Measurements from ENCODE around the gene IGSF21. TPM values are rescaled to one million over a fixed set of nuclear protein-coding genes. Genes with fewer than 3 reads are reported as not detected.

The IGSF21 gene
- total RNA-seq, 4 donors from 2014 or later, result 0.68 to 3.5 (median 1.3) TPM

- H3K27ac ChIP-seq, result no peak overlapping the region
- peaks cover 62% of the 10 kb centered on the region for H3K27me3 ChIP-seq
- H3K4me3 ChIP-seq, result no peak overlapping the region
- TF ChIP-seq, protein P1, sequence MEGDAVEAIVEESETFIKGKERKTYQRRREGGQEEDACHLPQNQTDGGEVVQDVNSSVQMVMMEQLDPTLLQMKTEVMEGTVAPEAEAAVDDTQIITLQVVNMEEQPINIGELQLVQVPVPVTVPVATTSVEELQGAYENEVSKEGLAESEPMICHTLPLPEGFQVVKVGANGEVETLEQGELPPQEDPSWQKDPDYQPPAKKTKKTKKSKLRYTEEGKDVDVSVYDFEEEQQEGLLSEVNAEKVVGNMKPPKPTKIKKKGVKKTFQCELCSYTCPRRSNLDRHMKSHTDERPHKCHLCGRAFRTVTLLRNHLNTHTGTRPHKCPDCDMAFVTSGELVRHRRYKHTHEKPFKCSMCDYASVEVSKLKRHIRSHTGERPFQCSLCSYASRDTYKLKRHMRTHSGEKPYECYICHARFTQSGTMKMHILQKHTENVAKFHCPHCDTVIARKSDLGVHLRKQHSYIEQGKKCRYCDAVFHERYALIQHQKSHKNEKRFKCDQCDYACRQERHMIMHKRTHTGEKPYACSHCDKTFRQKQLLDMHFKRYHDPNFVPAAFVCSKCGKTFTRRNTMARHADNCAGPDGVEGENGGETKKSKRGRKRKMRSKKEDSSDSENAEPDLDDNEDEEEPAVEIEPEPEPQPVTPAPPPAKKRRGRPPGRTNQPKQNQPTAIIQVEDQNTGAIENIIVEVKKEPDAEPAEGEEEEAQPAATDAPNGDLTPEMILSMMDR (IDR thresholded peaks at IDR 0.05), result no peak
- TF ChIP-seq EP300 (IDR thresholded peaks at IDR 0.05) (no peak), POLR2AphosphoS5 (IDR thresholded peaks at IDR 0.05) (no peak), POLR2A (IDR thresholded peaks at IDR 0.05) (no peak)
- H3K36me3 ChIP-seq, result no peaks in the 10 kb centered on the region
- no peaks in the 10 kb centered on the region for H3K4me1 ChIP-seq
- DNase-seq (ENCODE audit: low spot score in 2 of 2), result no peak
- H3K9me3 ChIP-seq, result no peaks in the 10 kb centered on the region
- WGBS, result 89% methylated on average over 1 of the region's 1 CpG
Measured at GRCh38 chr1:18094096-18094495, 13.5 kb upstream of the IGSF21 start.

DNA sequence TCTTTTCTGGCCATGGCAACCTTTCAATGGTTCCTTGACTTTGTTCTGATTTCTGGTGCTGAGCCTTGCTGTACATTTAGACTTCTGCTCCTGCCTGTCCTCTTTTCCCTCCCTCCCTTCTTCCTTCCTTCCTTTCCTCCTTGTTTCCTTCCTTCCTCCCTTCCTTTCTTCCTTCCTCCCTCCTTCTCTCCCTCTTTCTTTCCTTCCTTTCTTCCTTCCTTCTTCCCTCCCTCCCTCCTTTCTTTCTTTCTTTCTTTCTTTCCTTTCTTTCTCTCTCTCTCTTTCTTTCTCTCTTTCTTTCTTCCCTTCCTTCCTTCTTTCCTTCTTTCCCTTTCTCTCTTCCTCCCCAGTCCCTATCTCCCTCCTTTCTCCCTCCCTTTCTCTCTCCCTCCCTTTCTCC is 10.4 kb upstream of the IGSF21 start:
- TF ChIP-seq POLR2A (IDR thresholded peaks at IDR 0.05) (no peak), POLR2AphosphoS5 (IDR thresholded peaks at IDR 0.05) (no peak), EP300 (IDR thresholded peaks at IDR 0.05) (no peak)
- TF ChIP-seq, protein P1 (IDR thresholded peaks at IDR 0.05), result no peak
- H3K9me3 ChIP-seq, result no peaks in the 10 kb centered on the region

GRCh38 chr1:18099026-18099425 is 8.6 kb upstream of the IGSF21 start:
- no peaks in the 10 kb centered on the region for H3K4me1 ChIP-seq
- no peaks in the 10 kb centered on the region for H3K9me3 ChIP-seq
- H3K36me3 ChIP-seq, result no peaks in the 10 kb centered on the region
- H3K27ac ChIP-seq, result no peak overlapping the region
- no peak overlapping the region for H3K4me3 ChIP-seq
- no peak for DNase-seq (ENCODE audit: low spot score in 2 of 2)
- peaks cover 29% of the 10 kb centered on the region for H3K27me3 ChIP-seq
- WGBS, result 74% methylated on average over 2 of the region's 2 CpGs
- TF ChIP-seq, protein P1 (IDR thresholded peaks at IDR 0.05), result no peak
- TF ChIP-seq POLR2AphosphoS5 (IDR thresholded peaks at IDR 0.05), result no peak
- TF ChIP-seq EP300 (IDR thresholded peaks at IDR 0.05), result no peak
- no peak for TF ChIP-seq POLR2A (IDR thresholded peaks at IDR 0.05)

More for the DNA sequence above, 10.4 kb upstream of the IGSF21 start:
- no peaks in the 10 kb centered on the region for H3K4me1 ChIP-seq
- H3K36me3 ChIP-seq, result no peaks in the 10 kb centered on the region
- no peak for DNase-seq (ENCODE audit: low spot score in 2 of 2)
- H3K27me3 ChIP-seq, result peaks cover 45% of the 10 kb centered on the region
- no peak overlapping the region for H3K4me3 ChIP-seq
- no peak overlapping the region for H3K27ac ChIP-seq

DNA sequence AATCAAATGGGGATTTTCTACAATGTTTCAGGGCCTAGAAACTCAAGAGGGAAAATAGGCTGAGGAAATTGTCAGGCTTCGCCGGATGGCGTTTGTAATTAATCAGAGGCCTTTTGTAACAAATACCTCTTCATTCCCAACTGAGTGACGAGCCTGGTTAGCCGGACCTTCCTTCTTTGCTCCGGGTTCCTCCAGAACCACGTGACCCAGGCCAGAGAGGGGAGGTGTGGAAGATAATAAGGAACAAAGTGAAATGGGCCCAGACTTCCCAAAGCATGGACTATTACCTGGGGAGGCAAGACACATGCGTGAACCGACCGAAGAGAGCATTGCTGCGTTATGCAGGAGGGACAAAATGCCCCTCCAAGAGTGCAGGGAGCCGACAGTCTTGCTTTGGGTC is 7.5 kb upstream of the IGSF21 start:
- TF ChIP-seq, protein P1 (IDR thresholded peaks at IDR 0.05), result no peak
- TF ChIP-seq POLR2A (IDR thresholded peaks at IDR 0.05) (no peak), EP300 (IDR thresholded peaks at IDR 0.05) (no peak), POLR2AphosphoS5 (IDR thresholded peaks at IDR 0.05) (no peak)
- DNase-seq (ENCODE audit: low spot score in 2 of 2), result no peak
- no peaks in the 10 kb centered on the region for H3K4me1 ChIP-seq
- H3K9me3 ChIP-seq, result no peaks in the 10 kb centered on the region
- H3K36me3 ChIP-seq, result no peaks in the 10 kb centered on the region
- no peak overlapping the region for H3K27ac ChIP-seq
- WGBS, result 83% methylated on average over 12 of the region's 12 CpGs
- no peak overlapping the region for H3K4me3 ChIP-seq
- H3K27me3 ChIP-seq, result peaks cover 35% of the 10 kb centered on the region

- no peak overlapping the region for H3K4me3 ChIP-seq
- no peaks in the 10 kb centered on the region for H3K4me1 ChIP-seq
- no peaks in the 10 kb centered on the region for H3K9me3 ChIP-seq
- 4% methylated on average over 10 of the region's 10 CpGs for WGBS
- peaks cover 40% of the 10 kb centered on the region for H3K27me3 ChIP-seq
- TF ChIP-seq EP300 (IDR thresholded peaks at IDR 0.05), result no peak
- TF ChIP-seq, protein P1 (IDR thresholded peaks at IDR 0.05), result peak; percentile 69 to 77
- peak in 1 of 2 donors; percentile 74 for DNase-seq (ENCODE audit: low spot score in 2 of 2)
- no peak overlapping the region for H3K27ac ChIP-seq
- no peaks in the 10 kb centered on the region for H3K36me3 ChIP-seq
Measured at GRCh38 chr1:18100491-18101063, 7.0 kb upstream of the IGSF21 start.

All from suprapubic skin (tissue), 4 donors.